ENCODE measurements around the gene FAM221A. TPM values are rescaled to one million over a fixed set of nuclear protein-coding genes. Genes with fewer than 3 reads are reported as not detected.

Gene FAM221A
- total and polyA plus RNA-seq, 4 donors: 1.8 to 9.8 (median 8.6) TPM

DNA sequence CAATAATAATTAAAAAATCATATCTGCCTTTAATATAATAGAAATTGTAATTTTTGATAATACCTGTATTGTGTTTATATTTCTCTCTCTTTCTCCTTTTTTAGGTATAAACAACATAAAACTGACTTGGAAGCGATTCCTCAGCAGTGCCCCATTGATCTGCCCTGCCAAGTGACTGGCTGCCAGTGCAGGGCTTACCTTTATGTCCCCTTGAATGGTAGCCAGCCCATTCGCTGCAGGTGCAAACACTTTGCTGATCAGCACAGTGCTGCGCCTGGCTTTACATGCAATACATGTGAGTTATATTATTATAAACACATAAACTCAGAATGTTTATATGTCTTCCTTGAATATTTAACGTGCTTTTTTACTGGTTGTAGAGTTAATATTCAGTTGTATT is 9.2 kb downstream of the FAM221A start:
- no peaks in the 10 kb centered on the region for H3K9me3 ChIP-seq (ENCODE audit: control insufficient read depth, low read length)
- intact Hi-C loops (cut with DNase I): no loop called here
- no peaks in the 10 kb centered on the region for H3K27me3 ChIP-seq (ENCODE audit: control insufficient read depth in 1 of 2, insufficient read depth in 2 of 2, low read length in 1 of 2)
- 92 to 93% methylated on average over 4 of the region's 4 CpGs for WGBS, 2 donors
- H3K4me1 ChIP-seq (ENCODE audit: control insufficient read depth in 1 of 2, insufficient read depth in 2 of 2, low read length in 2 of 2): no peaks in the 10 kb centered on the region
- ATAC-seq (ENCODE audit: low FRiP score): no peak
- no peak for DNase-seq
- no peak overlapping the region for H3K4me3 ChIP-seq (ENCODE audit: low read length in 2 of 2)
- H3K36me3 ChIP-seq (ENCODE audit: control insufficient read depth in 1 of 2, insufficient read depth in 2 of 2, low read length in 1 of 2): no peaks in the 10 kb centered on the region
- no peak overlapping the region for H3K27ac ChIP-seq (ENCODE audit: low read depth in 1 of 2, low read length in 2 of 2)

- 90 to 91% methylated on average over 4 of the region's 4 CpGs for WGBS, 2 donors
- H3K36me3 ChIP-seq (ENCODE audit: control insufficient read depth in 1 of 2, insufficient read depth in 2 of 2, low read length in 1 of 2): peaks cover 0 to 2% of the 10 kb centered on the region in 2 donors
- H3K9me3 ChIP-seq (ENCODE audit: control insufficient read depth, low read length): no peaks in the 10 kb centered on the region
- H3K4me1 ChIP-seq (ENCODE audit: control insufficient read depth in 1 of 2, insufficient read depth in 2 of 2, low read length in 2 of 2): no peaks in the 10 kb centered on the region
- H3K4me3 ChIP-seq (ENCODE audit: low read length in 2 of 2): no peak overlapping the region
- DNase-seq (no peak), ATAC-seq (ENCODE audit: low FRiP score) (no peak)
- no peak overlapping the region for H3K27ac ChIP-seq (ENCODE audit: low read depth in 1 of 2, low read length in 2 of 2)
- no peaks in the 10 kb centered on the region for H3K27me3 ChIP-seq (ENCODE audit: control insufficient read depth in 1 of 2, insufficient read depth in 2 of 2, low read length in 1 of 2)
- intact Hi-C loops (cut with DNase I): no loop called here
Measured at GRCh38 chr7:23691320-23691719, 11.3 kb downstream of the FAM221A start.

DNA sequence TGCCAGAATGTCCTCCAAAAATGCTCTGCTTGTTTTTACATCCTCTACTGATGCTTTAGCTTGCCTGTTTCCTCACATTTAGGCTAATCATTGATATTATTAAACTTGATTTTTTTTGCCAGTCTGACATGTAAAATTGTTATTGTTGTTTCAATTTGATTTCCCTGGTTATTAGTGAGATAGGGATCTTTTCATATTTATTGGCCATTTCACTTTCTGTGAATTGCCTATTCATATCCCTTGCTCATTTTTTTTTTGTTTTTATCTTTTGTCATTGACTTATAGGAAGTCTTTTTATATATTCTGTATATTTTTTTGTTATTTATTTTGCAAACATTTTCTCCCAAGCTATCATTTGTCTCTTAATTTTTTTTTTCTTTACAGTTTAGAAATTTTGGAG is 13.2 kb downstream of the FAM221A start:
- Histone ChIP-seq H3K4me1 (ENCODE audit: control insufficient read depth in 1 of 2, insufficient read depth in 2 of 2, low read length in 2 of 2) (no peaks in the 10 kb centered on the region), H3K27ac (ENCODE audit: low read depth in 1 of 2, low read length in 2 of 2) (no peak overlapping the region), H3K36me3 (ENCODE audit: control insufficient read depth in 1 of 2, insufficient read depth in 2 of 2, low read length in 1 of 2) (peaks cover 0 to 2% of the 10 kb centered on the region in 2 donors), H3K9me3 (ENCODE audit: control insufficient read depth, low read length) (no peaks in the 10 kb centered on the region), H3K4me3 (ENCODE audit: low read length in 2 of 2) (no peak overlapping the region), H3K27me3 (ENCODE audit: control insufficient read depth in 1 of 2, insufficient read depth in 2 of 2, low read length in 1 of 2) (no peaks in the 10 kb centered on the region)
- no peak for DNase-seq
- ATAC-seq (ENCODE audit: low FRiP score): no peak
- intact Hi-C loops (cut with DNase I): no loop called here

- intact Hi-C loops (cut with DNase I): no loop called here
- ATAC-seq (ENCODE audit: low FRiP score): no peak
- no peaks in the 10 kb centered on the region for H3K27me3 ChIP-seq (ENCODE audit: control insufficient read depth in 1 of 2, insufficient read depth in 2 of 2, low read length in 1 of 2)
- no peaks in the 10 kb centered on the region for H3K4me1 ChIP-seq (ENCODE audit: control insufficient read depth in 1 of 2, insufficient read depth in 2 of 2, low read length in 2 of 2)
- DNase-seq: peak; percentile 58 to 83
- 25 to 32% methylated on average over 5 to 7 of the region's 7 CpGs for WGBS, 2 donors
- H3K27ac ChIP-seq (ENCODE audit: low read depth in 1 of 2, low read length in 2 of 2): no peak overlapping the region
- H3K9me3 ChIP-seq (ENCODE audit: control insufficient read depth, low read length): no peaks in the 10 kb centered on the region
- H3K4me3 ChIP-seq (ENCODE audit: low read length in 2 of 2): no peak overlapping the region
- peaks cover 0 to 2% of the 10 kb centered on the region in 2 donors for H3K36me3 ChIP-seq (ENCODE audit: control insufficient read depth in 1 of 2, insufficient read depth in 2 of 2, low read length in 1 of 2)
Measured at GRCh38 chr7:23696916-23697441, 17.0 kb downstream of the FAM221A start.

DNA sequence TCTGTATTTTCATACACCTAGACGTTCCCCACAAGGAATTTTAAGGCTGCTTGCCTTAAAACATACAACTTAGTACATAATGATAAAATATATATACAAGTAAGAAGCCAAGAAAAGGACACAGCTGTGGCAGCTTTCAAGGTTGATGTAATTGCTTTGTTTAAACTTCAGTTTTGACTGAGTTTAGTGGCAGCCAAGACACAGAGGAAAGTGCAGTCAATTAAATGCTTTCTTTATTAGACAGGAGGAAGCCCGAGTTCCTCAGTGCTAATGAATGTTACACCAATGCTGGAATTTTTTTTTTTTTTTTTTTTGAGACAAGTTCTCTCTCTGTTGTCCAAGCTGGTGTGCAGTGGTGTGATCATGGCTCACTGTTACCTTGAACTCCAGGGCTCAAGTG is 18.8 kb downstream of the FAM221A start:
- 45 to 53% methylated on average over 2 of the region's 2 CpGs for WGBS, 2 donors
- no peaks in the 10 kb centered on the region for H3K27me3 ChIP-seq (ENCODE audit: control insufficient read depth in 1 of 2, insufficient read depth in 2 of 2, low read length in 1 of 2)
- ATAC-seq (ENCODE audit: low FRiP score): no peak
- H3K9me3 ChIP-seq (ENCODE audit: control insufficient read depth, low read length): no peaks in the 10 kb centered on the region
- intact Hi-C loops (cut with DNase I): no loop called here
- no peak for DNase-seq
- H3K4me1 ChIP-seq (ENCODE audit: control insufficient read depth in 1 of 2, insufficient read depth in 2 of 2, low read length in 2 of 2): no peaks in the 10 kb centered on the region
- no peak overlapping the region for H3K4me3 ChIP-seq (ENCODE audit: low read length in 2 of 2)
- peaks cover 0 to 10% of the 10 kb centered on the region in 2 donors for H3K36me3 ChIP-seq (ENCODE audit: control insufficient read depth in 1 of 2, insufficient read depth in 2 of 2, low read length in 1 of 2)
- no peak overlapping the region for H3K27ac ChIP-seq (ENCODE audit: low read depth in 1 of 2, low read length in 2 of 2)

DNA sequence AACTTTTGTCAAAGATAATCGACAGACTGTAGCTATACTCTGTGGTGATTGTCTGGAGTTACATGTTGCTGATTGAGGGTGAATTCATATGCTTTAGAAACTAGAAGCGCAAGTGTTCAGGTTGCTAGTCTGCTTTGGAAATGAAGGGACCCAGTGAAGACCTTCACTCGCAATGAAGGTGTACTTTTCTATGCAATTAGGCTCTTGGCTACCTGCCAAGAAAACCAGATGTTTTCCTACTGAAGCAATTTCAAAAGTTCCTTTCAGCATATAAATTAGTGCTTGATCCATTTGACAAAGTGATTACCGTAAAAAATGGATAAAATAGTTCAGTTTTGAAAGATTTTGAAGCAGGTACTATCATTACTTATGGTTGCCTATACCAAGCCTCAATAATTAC is 20.0 kb downstream of the FAM221A start:
- peaks cover 0 to 13% of the 10 kb centered on the region in 2 donors for H3K36me3 ChIP-seq (ENCODE audit: control insufficient read depth in 1 of 2, insufficient read depth in 2 of 2, low read length in 1 of 2)
- no peak for ATAC-seq (ENCODE audit: low FRiP score)
- no peak for DNase-seq
- no peaks in the 10 kb centered on the region for H3K4me1 ChIP-seq (ENCODE audit: control insufficient read depth in 1 of 2, insufficient read depth in 2 of 2, low read length in 2 of 2)
- no peak overlapping the region for H3K4me3 ChIP-seq (ENCODE audit: low read length in 2 of 2)
- no peak overlapping the region for H3K27ac ChIP-seq (ENCODE audit: low read depth in 1 of 2, low read length in 2 of 2)
- intact Hi-C loops (cut with DNase I): no loop called here
- no peaks in the 10 kb centered on the region for H3K9me3 ChIP-seq (ENCODE audit: control insufficient read depth, low read length)
- 93 to 96% methylated on average over 4 of the region's 4 CpGs for WGBS, 2 donors
- H3K27me3 ChIP-seq (ENCODE audit: control insufficient read depth in 1 of 2, insufficient read depth in 2 of 2, low read length in 1 of 2): no peaks in the 10 kb centered on the region

DNA sequence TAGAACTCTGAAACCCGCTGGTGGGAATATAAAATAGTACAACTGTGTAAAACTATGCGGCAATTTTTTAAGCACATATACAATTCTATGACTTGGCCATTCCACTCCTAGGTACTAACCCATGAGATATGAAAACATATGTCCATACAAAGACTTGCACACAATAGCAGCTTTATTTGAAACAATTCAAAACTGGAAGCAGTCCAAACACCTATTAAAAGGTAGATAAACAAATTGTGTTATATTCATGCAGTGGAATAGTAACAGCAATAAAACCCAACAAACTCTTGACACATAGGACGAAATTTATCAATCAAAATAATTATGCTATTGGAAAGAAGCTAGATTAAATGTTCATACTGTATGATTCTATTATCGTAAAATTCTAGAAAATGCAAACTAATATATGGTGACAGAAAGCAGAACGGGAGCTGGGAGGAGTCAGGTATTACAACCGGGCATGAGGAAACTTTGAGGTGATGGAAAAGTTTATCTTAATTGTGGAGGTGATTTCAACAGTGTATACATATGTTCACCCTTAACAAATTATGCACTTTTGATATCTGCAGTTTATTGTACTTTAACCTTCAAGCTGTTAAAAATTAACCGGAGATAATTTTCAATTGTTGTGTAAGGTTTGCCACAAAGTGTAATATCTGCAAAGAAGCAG is 29.2 kb downstream of the FAM221A start:
- H3K4me3 ChIP-seq (ENCODE audit: low read length in 2 of 2): no peak overlapping the region
- H3K36me3 ChIP-seq (ENCODE audit: control insufficient read depth in 1 of 2, insufficient read depth in 2 of 2, low read length in 1 of 2): peaks cover 0 to 4% of the 10 kb centered on the region in 2 donors
- 88 to 91% methylated on average over 7 of the region's 7 CpGs for WGBS, 2 donors
- no peaks in the 10 kb centered on the region for H3K4me1 ChIP-seq (ENCODE audit: control insufficient read depth in 1 of 2, insufficient read depth in 2 of 2, low read length in 2 of 2)
- intact Hi-C loops (cut with DNase I): no loop called here
- H3K27ac ChIP-seq (ENCODE audit: low read depth in 1 of 2, low read length in 2 of 2): no peak overlapping the region
- H3K9me3 ChIP-seq (ENCODE audit: control insufficient read depth, low read length): no peaks in the 10 kb centered on the region
- no peak for DNase-seq
- no peak for ATAC-seq (ENCODE audit: low FRiP score)
- no peaks in the 10 kb centered on the region for H3K27me3 ChIP-seq (ENCODE audit: control insufficient read depth in 1 of 2, insufficient read depth in 2 of 2, low read length in 1 of 2)

DNA sequence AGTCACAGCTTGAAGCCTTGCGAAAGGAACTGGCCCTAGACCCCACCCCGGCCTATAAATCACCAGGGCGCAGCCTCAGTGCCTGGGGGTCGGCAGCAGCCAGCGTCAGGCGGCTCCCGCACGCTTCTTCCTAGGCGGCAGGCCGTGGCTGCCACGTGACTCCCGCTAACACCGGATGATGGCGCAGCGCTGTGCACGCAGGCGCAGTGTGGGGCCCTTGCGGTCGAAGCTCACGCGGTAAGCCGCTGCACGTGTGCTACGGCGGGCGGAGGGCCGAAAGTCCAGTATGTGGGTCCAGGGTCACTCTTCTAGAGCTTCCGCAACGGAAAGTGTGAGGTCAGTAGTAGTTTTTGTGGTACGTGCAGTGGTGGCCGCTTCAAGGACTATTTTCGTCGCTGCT is 30.0 kb downstream of the FAM221A start, which contains the start of gene STK31:
Gene STK31, plus strand, starts transcription at position 220 of the 400 bp plus-strand sequence. Its CDS starts 67 bp downstream, at position 287.
- no peak within 1 kb of the TSS for H3K4me3 ChIP-seq (ENCODE audit: low read length in 2 of 2)
- intact Hi-C loops (cut with DNase I): loop anchor here (5.0 kb wide), 1 partner anchor 163 kb away; no protein-coding TSS in a partner anchor
- H3K9me3 ChIP-seq (ENCODE audit: control insufficient read depth, low read length): no peaks in the 10 kb centered on the region
- no peak within 1 kb of the TSS for H3K27ac ChIP-seq (ENCODE audit: low read depth in 1 of 2, low read length in 2 of 2)
- H3K27me3 ChIP-seq (ENCODE audit: control insufficient read depth in 1 of 2, insufficient read depth in 2 of 2, low read length in 1 of 2): no peaks in the 10 kb centered on the region
- H3K36me3 ChIP-seq (ENCODE audit: control insufficient read depth in 1 of 2, insufficient read depth in 2 of 2, low read length in 1 of 2): no peaks in the 10 kb centered on the region
- ATAC-seq (ENCODE audit: low FRiP score) (peak; percentile 56), DNase-seq (no peak)
- H3K4me1 ChIP-seq (ENCODE audit: control insufficient read depth in 1 of 2, insufficient read depth in 2 of 2, low read length in 2 of 2): no peaks in the 10 kb centered on the region
- WGBS, 2 donors: 87 to 89% methylated on average over 30 to 33 of the region's 33 CpGs
